Body of pancreas (tissue), 4 donors: ENCODE measurements around the gene GPC4.

ENCODE experiments used
- POLR2A ChIP-seq, 3 donors: fragments of 450-650 bp; IDR thresholded peaks; one replicate each; pipeline ENCODE4 v1.6.1; 2016; ENCODE audit warnings: antibody characterized with exemption in 3 of 3, mild to moderate bottlenecking in 2 of 3
- TF ChIP-seq, protein P1 (sequence below), 7 experiments: fragments of 450-650 bp in 4 of 7; fragments of 200-600 bp in 3 of 7; sonication (generic) in 3 of 7; IDR thresholded peaks; one replicate each; pipeline ENCODE4 v1.5.1; 2016 to 2019; ENCODE audit warnings: antibody characterized with exemption in 7 of 7

DNA sequence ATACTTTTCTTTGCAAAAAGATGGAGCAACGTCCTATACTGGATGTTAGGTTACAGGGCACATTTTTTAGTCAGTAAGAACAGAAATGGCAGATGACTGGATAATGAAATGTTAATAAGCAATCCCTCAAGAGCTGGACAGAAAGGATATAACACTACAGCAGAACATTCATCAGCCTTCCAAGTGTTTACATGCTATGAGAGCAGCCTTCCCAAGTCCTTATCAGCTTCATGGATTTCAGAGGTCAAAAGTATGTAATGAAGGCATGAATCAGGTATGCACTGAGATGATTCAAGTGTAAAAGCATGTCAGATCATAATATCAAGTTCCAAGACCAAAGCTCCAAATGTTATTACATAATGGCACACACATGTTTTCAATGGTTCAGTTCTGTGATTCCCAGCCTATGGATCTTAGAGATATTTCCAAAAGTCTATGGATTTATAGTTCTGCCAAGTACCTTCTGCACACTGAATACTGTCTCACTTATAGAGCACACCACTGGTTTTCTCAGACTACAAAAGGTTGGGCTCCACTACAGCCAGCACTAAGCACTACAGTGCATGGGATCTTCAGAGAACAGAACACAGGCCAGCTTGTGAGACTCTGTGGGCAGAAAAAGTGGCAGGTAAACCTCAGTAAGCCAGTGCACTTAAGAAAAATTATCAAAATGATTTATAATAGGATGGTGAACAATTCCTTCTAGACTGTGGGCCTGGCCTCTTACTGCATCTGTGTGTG, 49.2 kb downstream of the GPC4 start:
- TF ChIP-seq, protein P1, sequence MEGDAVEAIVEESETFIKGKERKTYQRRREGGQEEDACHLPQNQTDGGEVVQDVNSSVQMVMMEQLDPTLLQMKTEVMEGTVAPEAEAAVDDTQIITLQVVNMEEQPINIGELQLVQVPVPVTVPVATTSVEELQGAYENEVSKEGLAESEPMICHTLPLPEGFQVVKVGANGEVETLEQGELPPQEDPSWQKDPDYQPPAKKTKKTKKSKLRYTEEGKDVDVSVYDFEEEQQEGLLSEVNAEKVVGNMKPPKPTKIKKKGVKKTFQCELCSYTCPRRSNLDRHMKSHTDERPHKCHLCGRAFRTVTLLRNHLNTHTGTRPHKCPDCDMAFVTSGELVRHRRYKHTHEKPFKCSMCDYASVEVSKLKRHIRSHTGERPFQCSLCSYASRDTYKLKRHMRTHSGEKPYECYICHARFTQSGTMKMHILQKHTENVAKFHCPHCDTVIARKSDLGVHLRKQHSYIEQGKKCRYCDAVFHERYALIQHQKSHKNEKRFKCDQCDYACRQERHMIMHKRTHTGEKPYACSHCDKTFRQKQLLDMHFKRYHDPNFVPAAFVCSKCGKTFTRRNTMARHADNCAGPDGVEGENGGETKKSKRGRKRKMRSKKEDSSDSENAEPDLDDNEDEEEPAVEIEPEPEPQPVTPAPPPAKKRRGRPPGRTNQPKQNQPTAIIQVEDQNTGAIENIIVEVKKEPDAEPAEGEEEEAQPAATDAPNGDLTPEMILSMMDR (IDR thresholded peaks at IDR 0.05) = no peak
- TF ChIP-seq POLR2A (IDR thresholded peaks at IDR 0.05) = no peak
